ENCODE results near the gene SYK. TPM values are rescaled to one million over a fixed set of nuclear protein-coding genes. Genes with fewer than 3 reads are reported as not detected.

Gene SYK
- total and polyA plus RNA-seq, 2 of the 4 experiments (the other 2 are of a cell fraction) = not detected

- H4K91ac ChIP-seq (ENCODE audit: insufficient read depth, low read depth, low read length) = no peak overlapping the region
- dilution Hi-C loops (cut with HindIII; ENCODE audit: low sequenced_read_pairs, unreplicated experiment) (no loop called here), intact Hi-C loops (cut with micrococcal nuclease) (no loop called here), in situ Hi-C loops (cut with MboI; ENCODE audit: low sequenced_read_pairs) (no loop called here)
- no peak overlapping the region for H2AFZ ChIP-seq (replicated peaks; ENCODE audit: low read length, poor library complexity)
- H4K5ac ChIP-seq (ENCODE audit: low read depth, low read length) = no peak overlapping the region
- H4K20me1 ChIP-seq (ENCODE audit: insufficient read depth, low read length) = no peaks in the 10 kb centered on the region
- H4K8ac ChIP-seq (ENCODE audit: low read depth in 2 of 2, low read length in 2 of 2) = no peak overlapping the region
- no peak overlapping the region for H2AK5ac ChIP-seq (ENCODE audit: low read depth, low read length)
- H3K27me3 ChIP-seq (ENCODE audit: control insufficient read depth, insufficient read depth, low read length) = peaks cover 39% of the 10 kb centered on the region
- DNase-seq (no peak), ATAC-seq (ENCODE audit: low read depth) (no peak)
- no peak overlapping the region for H3K4me2 ChIP-seq (ENCODE audit: low read depth, low read length)
- H3K23ac ChIP-seq (ENCODE audit: low read depth, low read length) = no peak overlapping the region
- no TSS peak for BruUV-seq (replicated peaks)
- H2BK15ac ChIP-seq (ENCODE audit: low read depth, low read length) = no peak overlapping the region
- H3K9ac ChIP-seq (ENCODE audit: low read depth, low read length) = no peak overlapping the region
- H3K36me3 ChIP-seq (ENCODE audit: control insufficient read depth, insufficient read depth, low read length) = no peaks in the 10 kb centered on the region
- ChIA-PET CTCF (no interaction called here), POLR2A (ENCODE audit: unreplicated experiment) (no interaction called here)
- H3K14ac ChIP-seq (replicated peaks; ENCODE audit: low read depth, low read length) = no peak overlapping the region
- H3K4ac ChIP-seq (ENCODE audit: low read depth, low read length) = no peak overlapping the region
- no peak overlapping the region for H2BK5ac ChIP-seq (ENCODE audit: low read depth, low read length, poor library complexity, severe bottlenecking)
- no peaks in the 10 kb centered on the region for H3K9me1 ChIP-seq (ENCODE audit: insufficient read depth, low read length)
- H3K79me1 ChIP-seq (ENCODE audit: low read depth in 1 of 2, low read length in 2 of 2) = no peaks in the 10 kb centered on the region
- 100% methylated on average over 3 of the region's 8 CpGs; no CpG with 5 or more reads in 1 of the 2 experiments for WGBS, 2 experiments (ENCODE audit: extremely low coverage in 2 of 2, insufficient read length in 1 of 2)
- TF ChIP-seq RFX5 (IDR thresholded peaks at IDR 0.05; ENCODE audit: low read depth, low read length) (no peak), FOS (IDR thresholded peaks at IDR 0.05; ENCODE audit: low read depth, low read length) (no peak), RAD21 (IDR thresholded peaks at IDR 0.05; ENCODE audit: low read length) (no peak), CHD1 (IDR thresholded peaks at IDR 0.05; ENCODE audit: low read depth, low read length) (no peak), RCOR1 (IDR thresholded peaks at IDR 0.05; ENCODE audit: insufficient replicate concordance, low read length) (no peak), NFE2L2 (IDR thresholded peaks at IDR 0.05; ENCODE audit: low read depth, low read length) (no peak), MXI1 (IDR thresholded peaks at IDR 0.05; ENCODE audit: borderline replicate concordance, low read depth, low read length) (no peak), SMC3 (IDR thresholded peaks at IDR 0.05; ENCODE audit: low read depth, low read length) (no peak), POLR2A (IDR thresholded peaks at IDR 0.05; ENCODE audit: low read depth, low read length) (no peak), BHLHE40 (IDR thresholded peaks at IDR 0.05; ENCODE audit: low read depth, low read length) (no peak), ELK1 (IDR thresholded peaks at IDR 0.05; ENCODE audit: borderline replicate concordance, low read depth, low read length) (no peak), MAFK (IDR thresholded peaks at IDR 0.05; ENCODE audit: low read depth, low read length) (no peak), MAZ (IDR thresholded peaks at IDR 0.05; ENCODE audit: borderline replicate concordance, low read depth, low read length) (no peak), CEBPB (IDR thresholded peaks at IDR 0.05; ENCODE audit: low read depth, low read length) (no peak)
- TF ChIP-seq, protein P1, sequence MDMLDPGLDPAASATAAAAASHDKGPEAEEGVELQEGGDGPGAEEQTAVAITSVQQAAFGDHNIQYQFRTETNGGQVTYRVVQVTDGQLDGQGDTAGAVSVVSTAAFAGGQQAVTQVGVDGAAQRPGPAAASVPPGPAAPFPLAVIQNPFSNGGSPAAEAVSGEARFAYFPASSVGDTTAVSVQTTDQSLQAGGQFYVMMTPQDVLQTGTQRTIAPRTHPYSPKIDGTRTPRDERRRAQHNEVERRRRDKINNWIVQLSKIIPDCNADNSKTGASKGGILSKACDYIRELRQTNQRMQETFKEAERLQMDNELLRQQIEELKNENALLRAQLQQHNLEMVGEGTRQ (IDR thresholded peaks at IDR 0.05; ENCODE audit: low read depth, low read length) = no peak
- TF ChIP-seq, protein P2, sequence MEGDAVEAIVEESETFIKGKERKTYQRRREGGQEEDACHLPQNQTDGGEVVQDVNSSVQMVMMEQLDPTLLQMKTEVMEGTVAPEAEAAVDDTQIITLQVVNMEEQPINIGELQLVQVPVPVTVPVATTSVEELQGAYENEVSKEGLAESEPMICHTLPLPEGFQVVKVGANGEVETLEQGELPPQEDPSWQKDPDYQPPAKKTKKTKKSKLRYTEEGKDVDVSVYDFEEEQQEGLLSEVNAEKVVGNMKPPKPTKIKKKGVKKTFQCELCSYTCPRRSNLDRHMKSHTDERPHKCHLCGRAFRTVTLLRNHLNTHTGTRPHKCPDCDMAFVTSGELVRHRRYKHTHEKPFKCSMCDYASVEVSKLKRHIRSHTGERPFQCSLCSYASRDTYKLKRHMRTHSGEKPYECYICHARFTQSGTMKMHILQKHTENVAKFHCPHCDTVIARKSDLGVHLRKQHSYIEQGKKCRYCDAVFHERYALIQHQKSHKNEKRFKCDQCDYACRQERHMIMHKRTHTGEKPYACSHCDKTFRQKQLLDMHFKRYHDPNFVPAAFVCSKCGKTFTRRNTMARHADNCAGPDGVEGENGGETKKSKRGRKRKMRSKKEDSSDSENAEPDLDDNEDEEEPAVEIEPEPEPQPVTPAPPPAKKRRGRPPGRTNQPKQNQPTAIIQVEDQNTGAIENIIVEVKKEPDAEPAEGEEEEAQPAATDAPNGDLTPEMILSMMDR (conservative IDR thresholded peaks at IDR 0.05; ENCODE audit: low read depth, low read length) = no peak
- H3K27ac ChIP-seq (ENCODE audit: insufficient read depth, low read length) = no peak overlapping the region
- H2AK9ac ChIP-seq (replicated peaks; ENCODE audit: low read depth, low read length, poor library complexity) = no peak overlapping the region
- H3K18ac ChIP-seq (ENCODE audit: low read depth, low read length) = no peak overlapping the region
- H2BK120ac ChIP-seq (ENCODE audit: low read depth, low read length) = no peak overlapping the region
- no peaks in the 10 kb centered on the region for H3K4me1 ChIP-seq (ENCODE audit: control insufficient read depth, insufficient read depth, low read length)
- no peak overlapping the region for H2BK20ac ChIP-seq (ENCODE audit: low read depth, low read length)
- no peak overlapping the region for H3K56ac ChIP-seq (ENCODE audit: extremely low read depth, insufficient read depth, low read length)
- H3K9me3 ChIP-seq (ENCODE audit: control insufficient read depth, insufficient read depth, low read length) = no peaks in the 10 kb centered on the region
- H3K4me3 ChIP-seq (ENCODE audit: insufficient read depth, low read depth, low read length) = no peak overlapping the region
Observed at GRCh38 chr9:90888941-90889340, 87.3 kb downstream of the SYK start.
